HG02588 (cell line): ENCODE results near the gene NARF.
"Not testable (repeated sequence)": the region's sequence is repeated elsewhere in the genome, so short reads cannot be mapped to it uniquely, and the experiment has no call there.

ENCODE experiments used
- ATAC-seq: cut with Tn5 transposase; IDR thresholded peaks from one replicate; pipeline ENCODE4 v1.9.1; 2021; ENCODE audit warnings: mild to moderate bottlenecking, moderate library complexity; ENCODE audit not compliant: unreplicated experiment

The NARF gene

DNA sequence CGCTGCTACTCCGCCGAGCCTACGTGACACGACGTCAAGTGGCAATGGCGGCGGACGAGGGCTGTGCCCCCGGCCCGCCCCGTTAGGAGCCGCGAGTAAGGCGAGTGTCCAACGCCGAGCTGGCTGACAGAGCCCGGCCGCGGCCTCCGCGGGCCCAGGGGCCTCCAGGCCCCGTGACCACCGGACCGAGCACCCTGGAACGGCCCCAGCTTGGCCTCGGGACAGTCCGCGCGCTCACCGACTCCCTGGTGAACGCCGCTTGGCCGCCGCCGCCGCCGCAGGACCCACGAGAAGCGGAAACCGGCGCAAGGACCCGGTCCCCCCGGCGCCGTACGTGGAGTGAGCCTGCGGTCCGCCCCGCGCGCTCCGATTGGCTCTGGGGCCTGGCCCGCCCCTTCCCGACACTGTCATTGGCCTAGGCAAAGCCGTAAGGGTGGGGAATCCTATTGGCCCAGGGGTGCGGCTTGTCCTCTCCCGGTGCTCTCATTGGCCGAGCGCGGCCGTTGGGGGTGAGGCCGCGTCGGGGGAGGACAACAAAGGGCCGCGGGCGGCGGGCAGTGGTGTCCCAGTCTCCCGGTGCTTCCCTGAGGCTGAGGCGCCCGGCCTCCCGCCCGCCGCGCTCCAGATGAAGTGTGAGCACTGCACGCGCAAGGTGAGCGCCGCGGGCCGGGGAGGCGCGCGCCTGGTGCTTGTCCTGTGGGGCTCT, at the start of gene NARF:
Gene NARF, plus strand, starts transcription at position 563 of the 706 bp plus-strand sequence. Its CDS starts 63 bp downstream, at position 626.
- ATAC-seq, result peak; percentile 87

GRCh38 chr17:82408938-82409318, 49.6 kb upstream of the NARF start:
- no peak for ATAC-seq

DNA sequence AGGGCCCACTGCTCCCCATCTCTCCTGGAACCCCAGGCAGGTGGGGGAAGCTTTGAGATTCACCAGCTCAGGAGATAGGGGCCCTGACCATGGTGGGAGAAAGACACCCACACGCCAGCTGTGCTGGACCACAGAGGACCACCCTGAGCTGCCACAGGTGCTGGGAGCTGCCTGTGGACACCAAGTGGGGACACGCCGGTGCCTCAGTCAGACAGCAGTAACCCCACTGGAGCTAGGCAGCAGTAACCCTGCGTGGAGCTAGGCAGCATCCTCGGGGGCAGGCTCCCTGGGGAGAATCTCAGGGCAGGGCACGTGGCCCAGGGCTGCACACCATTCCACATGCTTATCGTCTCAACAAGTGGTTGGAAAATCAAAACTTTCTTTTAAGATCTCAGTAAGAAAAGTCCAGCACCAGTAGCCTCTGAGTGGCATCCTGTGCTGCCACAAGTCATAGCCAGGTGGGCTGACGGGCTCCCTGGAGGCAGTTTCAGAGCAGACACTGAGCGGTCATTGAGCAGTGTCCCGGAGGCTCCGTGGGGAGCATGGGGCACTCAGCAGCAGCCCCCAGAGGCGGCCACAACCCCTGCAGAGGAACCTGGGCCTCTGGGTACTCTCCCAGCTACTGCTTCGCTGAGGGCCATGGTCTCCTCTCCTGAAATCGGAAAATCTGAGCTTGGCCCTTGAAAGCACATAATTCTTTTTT, 48.4 kb upstream of the NARF start:
- no peak for ATAC-seq

- ATAC-seq, result no peak
These were observed 47.0 kb upstream of the NARF start for GRCh38 chr17:82411396-82412053.

- not testable (repeated sequence) for ATAC-seq
These were observed 46.5 kb upstream of the NARF start for GRCh38 chr17:82412081-82412480.

GRCh38 chr17:82412535-82413520, 45.7 kb upstream of the NARF start:
- ATAC-seq, result no peak

GRCh38 chr17:82414548-82415281, 43.8 kb upstream of the NARF start:
- ATAC-seq, result no peak

DNA sequence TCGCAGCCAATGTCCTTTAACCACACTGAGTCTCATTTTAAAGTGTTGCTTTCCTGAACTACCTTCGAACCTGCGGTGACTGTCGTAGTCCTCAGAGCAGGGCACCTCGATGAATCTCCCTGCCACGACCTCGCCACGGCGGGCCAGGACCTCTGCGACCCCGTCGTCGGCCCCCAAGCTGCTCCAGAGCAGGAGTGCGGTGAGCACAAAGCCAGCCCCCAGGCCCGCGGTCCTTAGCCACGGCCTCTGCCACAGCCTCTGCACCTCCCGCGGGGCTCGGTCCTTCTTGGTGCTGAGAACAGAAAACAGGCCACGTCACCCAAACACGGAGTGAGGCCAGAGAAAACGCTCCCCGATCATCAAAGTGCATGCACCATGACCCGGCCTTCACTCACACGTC, 43.2 kb upstream of the NARF start:
- no peak for ATAC-seq

DNA sequence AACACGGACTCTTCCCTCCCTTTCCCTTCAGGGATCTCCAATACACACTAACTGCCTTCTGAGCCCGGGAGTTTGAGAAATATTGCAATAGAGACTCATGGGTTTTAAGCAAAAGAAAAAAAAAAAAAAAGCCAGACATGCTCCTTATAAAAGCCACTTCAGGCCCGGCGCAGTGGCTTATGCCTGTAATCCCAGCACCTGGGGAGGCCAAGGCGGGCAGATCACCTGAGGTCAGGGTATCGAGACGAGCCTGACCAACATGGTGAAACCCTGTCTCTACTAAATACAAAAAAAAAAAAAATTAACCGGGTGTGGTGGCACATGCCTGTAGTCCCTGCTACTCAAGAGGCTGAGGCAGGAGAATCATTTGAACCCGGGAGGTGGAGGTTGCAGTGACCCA, 42.8 kb upstream of the NARF start:
- no peak for ATAC-seq

- no peak for ATAC-seq
These were observed 42.3 kb upstream of the NARF start for GRCh38 chr17:82416264-82416663.

DNA sequence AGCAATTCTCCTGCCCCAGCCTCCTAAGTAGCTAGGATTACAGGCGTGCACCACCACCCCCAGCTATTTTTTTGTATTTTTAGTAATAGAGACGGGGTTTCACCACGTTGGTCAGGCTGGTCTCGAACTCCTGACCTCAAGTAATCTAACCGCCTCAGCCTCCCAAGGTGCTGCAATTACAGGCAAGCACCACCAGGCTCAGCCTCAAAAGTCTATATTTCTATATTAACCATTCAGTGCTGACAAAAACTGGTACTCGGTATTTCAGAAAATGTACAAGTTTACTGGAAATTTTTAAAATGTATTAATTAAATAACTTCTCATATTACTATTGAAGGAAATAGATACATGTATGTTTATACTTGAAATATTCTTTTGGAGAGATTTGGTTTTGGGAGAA, 41.8 kb upstream of the NARF start:
- ATAC-seq, result no peak

DNA sequence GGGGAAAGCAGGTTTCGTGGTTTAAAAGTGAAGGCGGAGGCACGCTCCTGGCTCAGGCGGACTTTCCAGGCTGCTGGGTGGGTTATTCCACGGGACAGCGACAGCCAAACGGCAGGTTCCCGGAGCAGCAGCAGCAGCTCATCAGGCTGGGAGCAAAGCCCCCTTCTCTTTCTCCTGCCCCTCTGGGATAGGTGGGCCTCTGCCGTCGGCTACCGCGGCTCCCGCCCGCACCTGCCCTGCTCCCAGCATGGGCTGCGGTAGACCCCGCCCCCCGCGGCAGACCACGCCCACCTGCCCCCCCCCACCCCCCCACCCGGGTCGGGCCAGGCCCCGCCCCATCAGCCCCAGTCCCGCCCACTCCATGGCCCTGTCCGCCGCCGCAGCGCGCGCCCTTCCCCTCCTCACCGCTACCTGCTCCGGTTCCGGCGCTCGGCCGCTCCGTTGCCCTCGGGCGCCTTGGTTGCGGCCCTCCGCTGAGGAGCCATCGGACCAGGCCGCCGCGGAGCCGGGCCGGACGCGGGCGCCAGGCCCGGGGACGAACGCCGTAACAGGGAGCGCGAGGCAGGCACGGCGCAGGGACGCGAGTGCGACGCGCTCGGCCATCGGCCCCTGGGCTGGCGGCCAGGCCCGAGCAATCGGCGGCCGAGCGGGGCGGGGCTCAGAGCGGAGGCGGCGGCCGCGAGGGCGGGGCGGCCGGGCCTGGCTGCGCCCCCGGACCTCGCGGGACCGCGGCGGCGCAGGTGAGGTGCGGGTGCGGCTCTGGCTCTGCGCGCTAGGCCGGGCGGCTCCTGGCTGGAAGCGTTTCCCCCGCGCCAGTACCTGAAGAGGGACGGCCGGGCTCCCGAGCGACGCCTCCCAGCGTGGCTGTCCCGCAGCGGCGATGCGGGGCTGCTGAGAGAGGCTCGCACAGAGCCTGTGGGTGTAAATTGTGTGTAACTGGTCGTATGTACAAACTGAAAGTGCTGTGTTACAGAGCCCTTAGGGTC, 40.2 kb upstream of the NARF start, which contains the start of the genes HEXD and OGFOD3:
Gene HEXD, plus strand, starts transcription at position 347 of the 986 bp plus-strand sequence. CDS start 1,453 bp downstream, outside the sequence.
Gene OGFOD3, minus strand, starts transcription at position 586 of the 986 bp plus-strand sequence. Its CDS starts 101 bp downstream, at position 485.
- ATAC-seq, result peak; percentile 84

DNA sequence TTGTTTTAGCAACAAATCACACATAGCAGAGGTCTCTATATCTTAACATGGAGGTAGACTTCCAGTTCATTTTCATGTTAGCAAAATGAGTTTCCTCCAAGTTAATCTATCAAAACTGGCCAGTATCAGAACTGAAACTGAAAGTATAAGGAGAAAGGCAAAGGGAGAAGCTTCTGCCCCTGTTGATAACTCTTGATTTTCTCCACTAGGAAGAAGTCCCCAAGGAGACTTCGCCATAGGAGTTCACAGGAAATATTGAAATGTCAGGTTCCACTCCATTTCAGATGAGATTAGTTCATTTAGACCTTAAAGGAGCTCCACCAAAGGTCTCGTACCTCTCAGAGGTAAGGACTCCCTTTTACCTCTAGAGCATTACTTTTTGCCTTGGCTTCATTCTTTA, 39.0 kb upstream of the NARF start:
- no peak for ATAC-seq

DNA sequence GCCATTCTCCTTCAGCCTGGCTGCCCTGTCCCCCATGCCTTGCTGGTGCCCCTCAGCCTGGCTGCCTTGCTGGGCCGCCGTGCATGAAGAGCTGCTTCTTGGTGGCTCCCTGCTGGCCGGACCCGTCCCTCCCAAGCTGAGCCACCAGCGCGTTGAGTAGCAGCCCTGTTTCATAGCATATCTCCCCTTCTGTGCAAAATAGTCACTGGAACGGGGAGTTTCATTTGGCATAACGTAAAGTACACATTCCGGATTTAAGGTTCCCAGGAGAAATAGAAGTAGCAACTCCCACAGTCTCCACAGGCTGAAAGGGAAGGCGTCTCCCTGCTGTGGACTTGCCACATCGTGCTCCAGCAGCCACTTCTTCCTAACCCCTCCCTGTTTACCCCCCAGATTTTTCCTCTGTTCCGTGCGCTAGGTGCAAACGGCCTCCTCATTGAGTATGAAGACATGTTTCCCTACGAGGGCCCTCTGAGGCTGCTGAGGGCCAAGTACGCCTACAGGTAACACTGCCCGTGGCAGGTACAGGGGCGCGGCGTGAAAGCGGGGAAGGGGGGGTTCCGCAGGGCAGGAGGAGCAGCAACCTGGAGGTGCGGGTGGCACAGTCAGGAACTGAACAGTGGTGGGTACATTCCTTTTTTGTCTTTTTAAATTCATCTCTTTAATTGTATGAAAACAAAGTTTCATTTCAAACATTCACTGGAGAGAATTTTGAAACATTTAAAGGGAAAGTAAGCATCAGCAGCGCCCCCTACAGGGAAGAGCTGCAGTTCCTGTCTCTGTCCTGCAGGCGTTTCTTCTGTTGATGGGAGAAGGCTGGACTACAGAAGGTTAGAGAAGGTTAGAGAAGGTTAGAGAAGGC, 34.3 kb upstream of the NARF start:
- ATAC-seq, result no peak

DNA sequence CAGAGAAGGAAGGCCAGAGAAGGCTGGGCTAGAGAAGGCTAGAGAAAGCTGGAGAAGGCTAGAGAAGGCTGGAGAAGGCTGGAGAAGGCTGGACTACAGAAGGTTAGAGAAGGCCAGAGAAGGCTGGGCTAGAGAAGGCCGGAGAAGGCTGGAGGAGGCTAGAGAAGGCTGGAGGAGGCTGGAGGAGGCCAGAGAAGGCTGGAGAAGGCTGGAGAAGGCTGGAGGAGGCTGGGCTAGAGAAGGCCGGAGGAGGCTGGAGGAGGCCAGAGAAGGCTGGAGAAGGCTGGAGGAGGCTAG, 33.7 kb upstream of the NARF start:
- no peak for ATAC-seq

- no peak for ATAC-seq
These were observed 30.0 kb upstream of the NARF start for GRCh38 chr17:82428546-82428945.

DNA sequence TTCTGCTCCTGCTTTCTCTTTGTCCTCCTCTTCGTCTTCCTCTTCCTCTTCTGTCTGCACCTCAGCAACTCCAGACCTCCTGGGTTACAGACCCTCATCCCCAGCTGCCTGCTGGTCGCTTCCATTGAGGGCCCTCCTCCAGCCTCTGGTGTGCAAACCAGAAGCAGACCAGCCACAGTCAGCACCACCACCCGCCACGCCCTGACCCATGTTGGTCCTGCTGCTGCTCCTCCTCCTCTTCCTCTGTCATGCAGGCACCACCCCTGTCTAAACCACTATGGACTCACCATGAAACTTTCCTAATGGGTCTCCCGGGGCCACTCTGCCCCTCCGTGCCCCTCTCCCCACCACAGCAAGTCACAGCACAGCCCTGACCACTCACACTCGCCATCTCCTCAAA, 28.7 kb upstream of the NARF start:
- ATAC-seq, result no peak

DNA sequence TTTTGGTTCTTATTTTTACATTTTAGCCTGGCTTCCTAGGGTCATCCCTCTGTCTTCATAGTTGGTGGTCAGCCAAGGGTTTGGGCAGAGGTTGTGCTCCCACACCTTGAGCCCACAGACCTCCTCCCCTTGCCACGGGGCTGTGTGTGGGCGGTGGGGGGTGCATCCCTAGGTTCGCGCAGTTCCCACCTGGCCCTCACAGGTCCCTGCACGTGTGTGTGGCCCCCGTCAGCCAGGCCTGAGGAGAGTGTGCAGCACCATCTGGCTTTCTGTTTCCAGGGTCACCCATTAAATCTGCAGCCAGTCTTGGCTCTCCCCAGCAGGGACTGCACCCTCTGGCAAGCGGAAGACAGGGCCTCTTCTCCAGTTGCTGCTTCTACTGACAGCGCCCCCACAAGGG, 26.5 kb upstream of the NARF start:
- ATAC-seq, result no peak
